Activated naive CD8-positive, alpha-beta T cell treated with anti-CD3 and anti-CD28 coated beads for 36 hours (primary cell): ENCODE measurements around the gene PTPRD. TPM values are rescaled to one million over a fixed set of nuclear protein-coding genes. Genes with fewer than 3 reads are reported as not detected.
A peak's percentile ranks its signal among the peaks of the same experiment; 100 is the strongest.

ENCODE experiments used
- DNase-seq: peaks from one replicate; pipeline ENCODE4 v3.0.0; 2021
- H3K27ac Mint-ChIP-seq: one replicate; pipeline ENCODE4 v1.8.0; 2022; ENCODE audit warnings: mild to moderate bottlenecking, moderate library complexity, mixed read lengths
- H3K27me3 Mint-ChIP-seq: one replicate; pipeline ENCODE4 v1.8.0; 2022; ENCODE audit warnings: mild to moderate bottlenecking, mixed read lengths
- H3K36me3 Mint-ChIP-seq: one replicate; pipeline ENCODE4 v1.8.0; 2021; ENCODE audit warnings: mild to moderate bottlenecking, mixed read lengths
- H3K4me1 Mint-ChIP-seq: one replicate; pipeline ENCODE4 v1.8.0; 2021; ENCODE audit warnings: mixed read lengths
- H3K4me3 Mint-ChIP-seq: one replicate; pipeline ENCODE4 v1.8.0; 2022; ENCODE audit warnings: mild to moderate bottlenecking, moderate library complexity, mixed read lengths
- H3K9me3 Mint-ChIP-seq: one replicate; pipeline ENCODE4 v1.8.0; 2022; ENCODE audit warnings: mixed read lengths
- total RNA-seq, 2 experiments: library from RNA; stranded (reverse); gene quantifications; one replicate each; pipeline ENCODE4 v1.2.3, GENCODE V29; 2021

The PTPRD gene
- total RNA-seq, 2 experiments from 2014 or later = 0.16 to 0.18 TPM

GRCh38 chr9:8589476-8589875 is 2023.3 kb downstream of the PTPRD start:
- Mint-ChIP-seq H3K27me3 (no peaks in the 10 kb centered on the region), H3K36me3 (no peaks in the 10 kb centered on the region), H3K4me1 (no peaks in the 10 kb centered on the region), H3K4me3 (no peak overlapping the region), H3K27ac (no peak overlapping the region), H3K9me3 (no peaks in the 10 kb centered on the region)
- DNase-seq = no peak

- Mint-ChIP-seq H3K36me3 (no peaks in the 10 kb centered on the region), H3K27ac (no peak overlapping the region), H3K27me3 (no peaks in the 10 kb centered on the region), H3K9me3 (no peaks in the 10 kb centered on the region), H3K4me1 (no peaks in the 10 kb centered on the region), H3K4me3 (no peak overlapping the region)
- no peak for DNase-seq
Observed at GRCh38 chr9:8585036-8585435, 2027.8 kb downstream of the PTPRD start.

- Mint-ChIP-seq H3K36me3 (no peaks in the 10 kb centered on the region), H3K27ac (no peak overlapping the region), H3K27me3 (no peaks in the 10 kb centered on the region), H3K9me3 (no peaks in the 10 kb centered on the region), H3K4me3 (no peak overlapping the region), H3K4me1 (no peaks in the 10 kb centered on the region)
- DNase-seq = no peak
Observed at GRCh38 chr9:8579661-8580060, 2033.1 kb downstream of the PTPRD start.

GRCh38 chr9:8576741-8577140 is 2036.1 kb downstream of the PTPRD start:
- no peaks in the 10 kb centered on the region for H3K9me3 Mint-ChIP-seq
- no peak overlapping the region for H3K27ac Mint-ChIP-seq
- no peaks in the 10 kb centered on the region for H3K36me3 Mint-ChIP-seq
- H3K27me3 Mint-ChIP-seq = no peaks in the 10 kb centered on the region
- no peak for DNase-seq
- H3K4me1 Mint-ChIP-seq = no peaks in the 10 kb centered on the region
- H3K4me3 Mint-ChIP-seq = no peak overlapping the region

- no peak for DNase-seq
- no peak overlapping the region for H3K27ac Mint-ChIP-seq
- no peaks in the 10 kb centered on the region for H3K4me1 Mint-ChIP-seq
- no peak overlapping the region for H3K4me3 Mint-ChIP-seq
- H3K36me3 Mint-ChIP-seq = no peaks in the 10 kb centered on the region
- no peaks in the 10 kb centered on the region for H3K27me3 Mint-ChIP-seq
- no peaks in the 10 kb centered on the region for H3K9me3 Mint-ChIP-seq
Observed at GRCh38 chr9:8574846-8575245, 2038.0 kb downstream of the PTPRD start.

- Mint-ChIP-seq H3K4me1 (no peaks in the 10 kb centered on the region), H3K36me3 (no peaks in the 10 kb centered on the region), H3K9me3 (no peaks in the 10 kb centered on the region), H3K27me3 (no peaks in the 10 kb centered on the region), H3K27ac (no peak overlapping the region), H3K4me3 (no peak overlapping the region)
- DNase-seq = no peak
Observed at GRCh38 chr9:8572209-8572608, 2040.6 kb downstream of the PTPRD start.

- no peak overlapping the region for H3K27ac Mint-ChIP-seq
- H3K9me3 Mint-ChIP-seq = no peaks in the 10 kb centered on the region
- H3K36me3 Mint-ChIP-seq = no peaks in the 10 kb centered on the region
- H3K4me1 Mint-ChIP-seq = no peaks in the 10 kb centered on the region
- no peak overlapping the region for H3K4me3 Mint-ChIP-seq
- H3K27me3 Mint-ChIP-seq = no peaks in the 10 kb centered on the region
- DNase-seq = no peak
Observed at GRCh38 chr9:8571643-8572042, 2041.2 kb downstream of the PTPRD start.

- Mint-ChIP-seq H3K4me3 (no peak overlapping the region), H3K4me1 (peaks cover 1% of the 10 kb centered on the region), H3K9me3 (no peaks in the 10 kb centered on the region), H3K27me3 (no peaks in the 10 kb centered on the region), H3K36me3 (no peaks in the 10 kb centered on the region), H3K27ac (no peak overlapping the region)
- no peak for DNase-seq
Observed at GRCh38 chr9:8570776-8571175, 2042.0 kb downstream of the PTPRD start.

GRCh38 chr9:8569823-8570222 is 2043.0 kb downstream of the PTPRD start:
- DNase-seq = no peak
- H3K4me3 Mint-ChIP-seq = no peak overlapping the region

GRCh38 chr9:8567963-8568579 is 2044.7 kb downstream of the PTPRD start:
- peaks cover 4% of the 10 kb centered on the region for H3K27me3 Mint-ChIP-seq
- no peak for DNase-seq
- no peak overlapping the region for H3K4me3 Mint-ChIP-seq
- H3K9me3 Mint-ChIP-seq = no peaks in the 10 kb centered on the region
- H3K36me3 Mint-ChIP-seq = no peaks in the 10 kb centered on the region
- no peak overlapping the region for H3K27ac Mint-ChIP-seq
- H3K4me1 Mint-ChIP-seq = peaks cover 15% of the 10 kb centered on the region

More at GRCh38 chr9:8569823-8570222, 2043.0 kb downstream of the PTPRD start:
- peaks cover 11% of the 10 kb centered on the region for H3K4me1 Mint-ChIP-seq
- no peaks in the 10 kb centered on the region for H3K36me3 Mint-ChIP-seq
- H3K27ac Mint-ChIP-seq = no peak overlapping the region
- no peaks in the 10 kb centered on the region for H3K9me3 Mint-ChIP-seq
- H3K27me3 Mint-ChIP-seq = peaks cover 4% of the 10 kb centered on the region

GRCh38 chr9:8564960-8565359 is 2047.8 kb downstream of the PTPRD start:
- DNase-seq = peak; percentile 2
- peaks cover 15% of the 10 kb centered on the region for H3K4me1 Mint-ChIP-seq
- peaks cover 4% of the 10 kb centered on the region for H3K27me3 Mint-ChIP-seq
- no peak overlapping the region for H3K4me3 Mint-ChIP-seq
- H3K9me3 Mint-ChIP-seq = no peaks in the 10 kb centered on the region
- H3K27ac Mint-ChIP-seq = no peak overlapping the region
- H3K36me3 Mint-ChIP-seq = no peaks in the 10 kb centered on the region

GRCh38 chr9:8560560-8561525 is 2052.0 kb downstream of the PTPRD start:
- H3K4me1 Mint-ChIP-seq = peaks cover 14% of the 10 kb centered on the region
- no peak overlapping the region for H3K27ac Mint-ChIP-seq
- peaks cover 4% of the 10 kb centered on the region for H3K27me3 Mint-ChIP-seq
- H3K36me3 Mint-ChIP-seq = no peaks in the 10 kb centered on the region
- H3K4me3 Mint-ChIP-seq = no peak overlapping the region
- DNase-seq = no peak
- no peaks in the 10 kb centered on the region for H3K9me3 Mint-ChIP-seq

GRCh38 chr9:8558176-8558575 is 2054.6 kb downstream of the PTPRD start:
- DNase-seq = no peak
- no peak overlapping the region for H3K27ac Mint-ChIP-seq
- H3K36me3 Mint-ChIP-seq = no peaks in the 10 kb centered on the region
- no peaks in the 10 kb centered on the region for H3K27me3 Mint-ChIP-seq
- no peaks in the 10 kb centered on the region for H3K4me1 Mint-ChIP-seq
- H3K9me3 Mint-ChIP-seq = no peaks in the 10 kb centered on the region
- H3K4me3 Mint-ChIP-seq = no peak overlapping the region

- no peaks in the 10 kb centered on the region for H3K9me3 Mint-ChIP-seq
- H3K4me3 Mint-ChIP-seq = no peak overlapping the region
- no peak for DNase-seq
- H3K36me3 Mint-ChIP-seq = no peaks in the 10 kb centered on the region
- H3K27me3 Mint-ChIP-seq = no peaks in the 10 kb centered on the region
- H3K4me1 Mint-ChIP-seq = no peaks in the 10 kb centered on the region
- no peak overlapping the region for H3K27ac Mint-ChIP-seq
Observed at GRCh38 chr9:8555762-8556500, 2056.9 kb downstream of the PTPRD start.

- H3K4me3 Mint-ChIP-seq = no peak overlapping the region
- H3K36me3 Mint-ChIP-seq = no peaks in the 10 kb centered on the region
- DNase-seq = no peak
- H3K27me3 Mint-ChIP-seq = no peaks in the 10 kb centered on the region
- H3K4me1 Mint-ChIP-seq = no peaks in the 10 kb centered on the region
- H3K27ac Mint-ChIP-seq = no peak overlapping the region
- H3K9me3 Mint-ChIP-seq = no peaks in the 10 kb centered on the region
Observed at GRCh38 chr9:8553444-8553843, 2059.4 kb downstream of the PTPRD start.
